ENCODE results near the gene KDM6B.
"Not testable (repeated sequence)": the region's sequence is repeated elsewhere in the genome, so short reads cannot be mapped to it uniquely, and the experiment has no call there.

Gene KDM6B

GRCh38 chr17:7853691-7854038, 19.6 kb downstream of the KDM6B start:
- no peak for DNase-seq

- DNase-seq, result no peak
Measured at GRCh38 chr17:7854078-7854777, 20.2 kb downstream of the KDM6B start.

- no peak for DNase-seq
Measured at GRCh38 chr17:7854851-7855659, 21.0 kb downstream of the KDM6B start, which contains the start of gene TMEM88. TMEM88 (plus strand) TSS chr17:7855066; CDS start chr17:7855075, 9 bp downstream.

- no peak for DNase-seq
Measured at GRCh38 chr17:7855660-7856010, 21.6 kb downstream of the KDM6B start.

- DNase-seq, result no peak
Measured at GRCh38 chr17:7856011-7856810, 22.2 kb downstream of the KDM6B start.

- DNase-seq, result peak; percentile 96
Measured at GRCh38 chr17:7856811-7857712, 23.0 kb downstream of the KDM6B start, which contains the start of gene NAA38. NAA38 (minus strand) TSS chr17:7857559; CDS start chr17:7857463, 96 bp downstream.

GRCh38 chr17:7857713-7858521, 23.9 kb downstream of the KDM6B start, which contains the start of gene CYB5D1:
CYB5D1 (plus strand) TSS chr17:7858003; CDS start chr17:7858135, 132 bp downstream.
- DNase-seq, result peak; percentile 96

GRCh38 chr17:7858522-7858810, 24.4 kb downstream of the KDM6B start:
- DNase-seq, result no peak

GRCh38 chr17:7859028-7859427, 25.0 kb downstream of the KDM6B start:
- no peak for DNase-seq

GRCh38 chr17:7862692-7863437, 28.8 kb downstream of the KDM6B start:
- peak; percentile 17 for DNase-seq

GRCh38 chr17:7864384-7864783, 30.4 kb downstream of the KDM6B start:
- not testable (repeated sequence) for DNase-seq

- no peak for DNase-seq
Measured at GRCh38 chr17:7864995-7865650, 31.1 kb downstream of the KDM6B start.

- DNase-seq, result no peak
Measured at GRCh38 chr17:7867881-7868329, 33.9 kb downstream of the KDM6B start.

GRCh38 chr17:7873051-7873450, 39.0 kb downstream of the KDM6B start:
- DNase-seq, result peak; percentile 15

- DNase-seq, result no peak
Measured at GRCh38 chr17:7875804-7876370, 41.9 kb downstream of the KDM6B start.

- DNase-seq, result no peak
Measured at GRCh38 chr17:7878234-7878633, 44.2 kb downstream of the KDM6B start.

GRCh38 chr17:7880076-7880868, 46.3 kb downstream of the KDM6B start:
- no peak for DNase-seq

- no peak for DNase-seq
Measured at GRCh38 chr17:7881276-7882054, 47.4 kb downstream of the KDM6B start.

All from NCI-H2227 treated with DMSO at 0.1 percent for 48 hours (cell line).